CD4-positive, alpha-beta T cell treated with Interleukin-6 at 100 ng/mL for 8 hours (primary cell): ENCODE data around the gene INPP4A.

Experiments used
- DNase-seq: peaks from one replicate; pipeline ENCODE4 v3.0.0-alpha.2; 2020; ENCODE audit warnings: mixed read lengths, low spot score

INPP4A gene

DNA sequence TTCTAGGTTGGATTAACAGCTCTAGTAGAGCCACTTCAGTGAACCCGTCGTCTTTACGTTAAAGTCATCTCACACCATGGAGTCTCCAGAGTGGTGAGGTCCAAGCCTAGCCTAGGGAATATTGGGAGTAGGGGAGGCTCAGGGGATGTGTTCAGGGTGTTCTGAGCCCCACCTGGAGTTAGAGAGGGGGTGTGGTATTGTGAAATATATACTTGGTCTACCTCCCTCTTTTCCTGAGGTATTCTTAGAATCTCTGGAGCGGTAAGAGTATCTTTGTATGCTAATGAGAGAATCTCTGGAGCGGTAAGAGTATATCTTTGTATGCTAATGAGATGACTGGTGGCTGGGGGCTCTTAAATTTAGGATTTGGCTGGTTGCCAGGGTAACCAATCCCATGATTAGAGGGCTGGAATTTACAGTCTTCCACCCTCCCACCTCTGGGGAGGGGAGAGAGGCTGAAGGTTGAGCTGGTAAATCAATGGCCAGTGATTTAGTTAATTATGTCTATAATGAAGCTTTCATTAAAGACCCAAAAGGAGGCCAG lies 69.5 kb downstream of the INPP4A start:
- DNase-seq, result no peak

DNA sequence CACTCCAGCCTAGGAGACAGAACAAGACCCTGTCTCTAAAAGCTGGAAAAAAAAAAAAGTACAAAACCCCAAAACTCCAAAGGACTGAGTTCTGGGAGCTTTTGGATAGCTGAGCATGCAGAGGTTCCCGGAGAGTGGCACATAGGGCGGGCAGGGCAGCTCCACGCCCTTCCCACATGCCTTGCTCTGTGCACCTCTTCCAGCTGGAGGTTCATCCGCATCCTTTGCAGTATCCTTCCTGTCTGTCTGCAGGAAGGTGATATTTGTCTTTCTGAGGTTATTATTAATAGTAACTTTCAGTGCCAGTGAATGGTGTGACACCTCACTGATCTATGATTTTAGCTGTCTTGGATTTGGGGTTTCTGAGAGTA lies 70.2 kb downstream of the INPP4A start:
- no peak for DNase-seq

GRCh38 chr2:98515250-98515991 lies 70.8 kb downstream of the INPP4A start:
- DNase-seq, result no peak

GRCh38 chr2:98516571-98516970 lies 71.9 kb downstream of the INPP4A start:
- DNase-seq, result no peak

- DNase-seq, result no peak
Observed at GRCh38 chr2:98517636-98518035, 73.0 kb downstream of the INPP4A start.

- DNase-seq, result peak; percentile 61
Observed at GRCh38 chr2:98518101-98518500, 73.4 kb downstream of the INPP4A start.

DNA sequence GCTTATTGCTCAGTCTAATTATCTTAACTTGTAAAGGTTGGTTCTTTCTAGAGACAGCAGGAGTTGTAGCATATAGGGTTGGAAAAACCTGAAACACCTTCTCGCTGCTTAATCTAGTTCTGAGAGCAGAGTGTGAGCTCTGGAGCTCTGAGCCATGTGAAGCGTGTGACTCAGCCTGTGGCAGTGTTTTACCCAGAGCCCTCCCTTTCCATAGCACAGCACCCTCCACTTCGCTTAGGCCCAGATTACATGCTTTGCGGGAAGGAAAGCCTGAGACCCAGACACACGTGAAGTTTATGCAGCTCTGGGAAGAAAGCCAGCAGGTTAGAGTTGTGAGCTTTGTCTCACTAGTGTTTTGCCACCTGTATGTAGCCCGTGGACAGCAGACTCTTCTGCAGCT lies 74.5 kb downstream of the INPP4A start:
- no peak for DNase-seq

DNA sequence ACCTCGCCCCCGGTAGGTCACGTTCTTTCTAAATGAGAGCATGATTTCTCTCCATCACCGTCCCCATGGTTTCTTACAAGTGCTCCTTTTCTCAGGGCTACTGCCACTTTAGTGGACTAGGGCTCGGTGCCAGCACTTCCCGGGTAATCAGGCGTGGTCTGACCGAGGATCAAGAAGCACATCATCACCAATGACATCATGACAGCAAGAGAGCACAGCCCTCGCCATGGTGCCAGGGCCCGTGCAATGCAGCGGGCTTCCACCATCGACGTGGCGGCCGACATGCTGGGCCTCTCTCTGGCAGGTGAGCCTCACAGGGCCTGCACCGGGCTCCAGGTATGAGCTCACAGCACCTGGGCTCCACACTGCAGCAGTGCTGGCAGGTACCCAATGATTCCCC lies 75.2 kb downstream of the INPP4A start:
- no peak for DNase-seq

- DNase-seq, result no peak
Observed at GRCh38 chr2:98520806-98521205, 76.1 kb downstream of the INPP4A start.

DNA sequence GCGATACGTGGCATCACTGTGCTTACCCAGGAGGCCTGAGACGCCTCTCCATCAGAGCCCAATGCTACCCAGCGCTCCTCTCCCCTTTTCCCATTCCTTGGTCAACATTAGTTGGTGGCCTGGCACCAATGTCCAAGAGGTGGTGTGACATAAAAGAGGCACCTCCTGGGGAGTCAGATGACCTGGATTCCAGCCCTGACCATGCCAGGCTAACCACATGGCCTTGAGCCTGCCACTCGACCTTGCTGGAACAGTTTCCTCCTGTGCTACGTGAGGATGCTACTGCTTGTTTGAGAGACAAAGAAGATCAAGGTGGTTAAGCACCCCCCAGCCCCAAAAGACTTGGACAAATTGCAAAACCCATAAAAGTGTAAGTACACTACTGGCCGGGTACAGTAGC lies 76.6 kb downstream of the INPP4A start:
- DNase-seq, result no peak

DNA sequence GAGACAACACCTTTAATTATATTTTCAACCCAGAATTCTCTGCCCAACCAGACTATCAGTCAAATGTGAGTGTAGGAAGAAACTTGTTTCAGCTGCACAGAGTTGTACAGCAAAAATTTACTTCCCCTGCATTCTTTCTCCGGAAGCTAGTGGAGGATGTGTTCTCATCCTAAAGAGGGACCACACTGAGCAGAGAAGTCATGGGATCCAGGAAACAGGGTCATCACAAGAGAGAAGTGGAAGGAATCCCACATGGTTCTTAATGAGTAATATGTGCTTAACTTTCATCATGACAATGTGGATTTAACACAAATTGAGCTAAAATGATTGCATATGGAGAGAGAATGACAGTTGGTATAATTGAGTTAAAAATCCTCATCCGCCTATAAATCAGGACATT lies 78.2 kb downstream of the INPP4A start:
- DNase-seq, result no peak

DNA sequence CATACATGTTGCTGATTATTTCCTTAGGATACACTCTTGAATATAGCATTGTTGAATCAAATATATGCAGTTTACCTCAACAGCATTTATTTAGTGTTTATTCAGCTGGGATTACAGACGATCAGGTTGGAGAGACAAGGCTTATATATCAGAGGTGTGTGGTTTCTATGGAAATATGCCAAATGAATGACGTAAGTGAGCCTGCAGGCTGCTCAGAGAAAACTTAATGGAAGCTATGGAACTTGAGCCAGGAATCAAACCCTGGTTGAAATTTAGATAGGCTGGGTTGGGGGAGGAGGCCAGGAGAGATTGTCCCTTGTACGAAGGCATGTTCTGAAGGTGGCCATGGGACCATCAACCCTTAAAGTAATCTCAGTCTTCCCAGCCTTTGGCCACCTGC lies 79.5 kb downstream of the INPP4A start:
- no peak for DNase-seq

GRCh38 chr2:98528349-98528748 lies 83.7 kb downstream of the INPP4A start:
- DNase-seq, result no peak

GRCh38 chr2:98530114-98530513 lies 85.5 kb downstream of the INPP4A start:
- DNase-seq, result no peak

DNA sequence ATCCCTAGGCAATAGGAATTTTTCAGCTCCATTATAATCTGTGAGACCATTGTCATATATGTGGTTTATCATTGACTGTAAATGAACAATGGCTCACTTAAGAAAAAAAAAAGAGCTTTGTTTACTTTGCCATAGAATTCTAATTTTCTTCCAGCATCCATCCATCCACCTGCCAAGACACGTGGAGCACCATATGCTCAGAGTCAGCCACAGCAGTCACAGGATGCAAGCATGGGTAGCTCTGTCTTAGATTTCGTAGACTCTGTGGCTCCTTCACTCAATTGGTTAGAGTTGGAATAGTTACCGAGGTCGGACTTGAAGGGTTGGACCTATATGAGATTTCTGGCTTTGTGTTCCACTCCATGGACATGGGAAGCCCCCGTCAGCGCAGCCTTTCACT lies 88.1 kb downstream of the INPP4A start:
- no peak for DNase-seq

DNA sequence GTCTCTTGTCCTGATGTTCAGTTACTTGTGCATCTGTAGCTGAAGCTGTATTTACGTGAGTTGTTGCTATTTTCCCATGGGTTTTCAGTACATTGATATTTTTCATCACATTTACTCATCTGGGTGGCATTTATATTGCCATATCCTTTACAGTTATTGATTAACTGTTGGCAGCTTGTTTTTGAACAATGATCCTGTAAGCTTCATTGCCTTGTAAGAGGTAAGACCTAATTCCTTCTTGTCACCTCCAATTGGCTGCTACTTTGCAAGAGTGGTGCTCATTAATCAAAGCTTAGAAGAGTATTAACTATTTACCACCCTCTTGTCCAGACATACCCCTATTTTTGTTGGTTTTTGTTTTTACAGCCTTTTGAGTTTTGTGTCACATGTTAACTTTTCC lies 88.9 kb downstream of the INPP4A start:
- DNase-seq, result no peak

DNA sequence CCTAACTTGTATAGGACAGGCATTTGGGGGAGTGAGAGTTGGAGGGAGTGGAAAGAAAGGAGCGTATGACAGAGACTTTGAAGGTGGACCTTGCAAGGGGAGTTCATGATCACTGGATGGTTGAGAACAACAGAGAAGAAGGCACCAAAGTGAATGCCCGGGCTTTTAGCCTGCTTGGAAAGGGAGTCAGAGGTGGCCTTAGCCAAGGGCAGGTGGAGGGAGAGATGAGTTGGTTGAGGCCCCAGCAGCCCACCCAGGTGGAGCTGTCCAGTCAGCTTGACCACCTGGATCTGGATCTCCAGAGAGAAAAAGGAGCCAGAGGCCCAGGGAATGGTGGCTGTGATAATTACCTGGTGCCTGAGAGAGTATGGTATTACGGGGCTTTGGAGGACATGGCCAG lies 90.1 kb downstream of the INPP4A start:
- no peak for DNase-seq

GRCh38 chr2:98535971-98536677 lies 91.5 kb downstream of the INPP4A start:
- no peak for DNase-seq

DNA sequence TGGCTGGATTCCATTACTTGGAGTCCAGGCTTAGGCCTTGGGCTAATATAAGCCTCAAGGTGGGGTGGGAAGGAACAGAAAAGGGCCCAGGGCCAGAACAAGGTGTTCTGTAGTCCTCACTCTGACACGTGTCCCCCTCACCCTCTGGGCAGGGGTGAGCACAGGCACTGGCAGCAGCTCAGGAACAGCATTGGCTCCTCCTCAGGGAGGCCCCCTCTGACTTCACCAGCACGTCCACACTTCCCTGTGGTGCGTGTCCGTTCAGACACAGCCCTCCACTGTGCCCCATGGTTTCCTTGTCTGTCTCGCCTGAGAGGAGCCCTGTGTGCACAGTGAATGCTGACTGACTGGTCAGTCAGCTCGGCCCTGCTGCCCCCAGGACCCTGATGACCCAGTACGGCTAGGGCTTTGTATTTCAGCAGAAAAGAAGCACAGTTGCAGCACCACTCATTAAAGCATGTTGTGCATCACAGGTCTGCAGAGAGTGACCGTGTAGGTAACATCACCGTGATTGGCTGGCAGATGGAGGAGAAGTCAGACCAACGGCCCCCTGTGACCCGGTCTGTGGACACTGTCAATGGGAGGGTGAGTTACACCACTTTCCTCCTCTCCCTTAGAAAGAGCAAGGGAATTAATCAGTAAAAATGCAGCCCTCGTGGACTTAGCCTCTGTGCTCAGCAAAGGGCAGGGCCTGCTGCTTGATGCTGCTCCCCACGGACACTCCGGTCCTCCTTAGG lies 92.9 kb downstream of the INPP4A start:
- DNase-seq, result no peak

DNA sequence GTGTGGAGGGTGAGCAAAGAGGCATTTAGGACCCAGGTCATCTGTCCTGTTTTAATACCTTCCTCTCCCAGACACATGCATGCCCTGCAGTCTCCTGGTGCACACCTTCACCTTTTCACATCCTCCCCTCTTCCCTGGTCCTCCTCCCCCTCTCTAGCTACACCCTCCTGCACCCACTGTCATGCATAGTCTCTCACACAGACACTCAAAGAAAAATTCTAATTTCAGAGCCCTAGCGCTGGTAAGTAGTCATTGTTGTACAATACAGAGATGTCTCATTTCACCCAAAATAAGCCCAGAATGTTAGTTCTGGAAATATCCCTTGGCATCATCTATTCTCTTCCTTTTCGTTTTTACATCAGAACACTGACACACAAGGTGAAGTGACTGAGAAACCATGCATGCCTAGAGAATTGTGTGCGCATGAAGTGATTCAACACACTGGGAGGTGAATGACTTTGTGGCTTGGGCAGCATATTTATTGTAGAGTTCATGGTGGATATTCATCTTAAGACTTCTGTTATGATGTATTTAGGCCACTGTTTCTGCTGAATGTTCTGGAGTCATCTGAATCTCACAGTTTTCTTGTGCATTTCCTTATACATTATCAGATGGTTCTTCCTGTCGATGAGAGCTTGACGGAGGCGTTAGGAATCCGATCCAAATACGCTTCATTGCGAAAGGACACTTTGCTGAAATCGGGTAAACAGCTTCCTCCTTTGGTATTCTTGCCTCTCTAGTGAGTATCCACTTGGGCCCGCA lies 93.8 kb downstream of the INPP4A start:
- no peak for DNase-seq

GRCh38 chr2:98539056-98539735 lies 94.5 kb downstream of the INPP4A start:
- no peak for DNase-seq

DNA sequence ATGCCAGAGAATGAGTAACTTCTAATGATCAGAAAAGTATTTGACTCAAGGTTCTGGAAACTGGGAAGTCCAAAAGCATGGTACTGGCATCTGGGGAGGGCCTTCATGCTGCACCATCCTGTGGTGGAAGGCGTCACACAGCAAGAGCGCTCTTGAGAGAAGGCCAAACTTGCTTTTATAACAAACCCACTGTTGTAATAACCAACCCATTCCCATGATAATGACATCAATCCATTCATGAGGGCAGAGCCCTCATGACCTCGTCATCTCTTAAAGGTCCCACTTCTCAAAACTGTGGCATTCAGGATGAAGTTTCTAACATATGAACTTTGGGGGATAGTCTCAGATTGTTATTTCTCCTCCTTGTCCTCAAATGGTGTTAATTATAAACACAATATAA lies 95.9 kb downstream of the INPP4A start:
- DNase-seq, result no peak
